Mesodermal cell (in vitro differentiated cells): ENCODE measurements around the gene GNA12.

Experiments
- H3K27ac ChIP-seq: 2 replicates; pipeline ENCODE4 v1.7.0; 2013; ENCODE audit warnings: mild to moderate bottlenecking, low read depth, low read length, moderate library complexity; ENCODE audit not compliant: severe bottlenecking
- H3K36me3 ChIP-seq: 2 replicates; pipeline ENCODE4 v1.7.1; 2013; ENCODE audit warnings: mild to moderate bottlenecking, low read length, moderate library complexity; ENCODE audit not compliant: control insufficient read depth, insufficient read depth
- H3K4me1 ChIP-seq: one replicate; pipeline ENCODE4 v1.7.1; 2013; ENCODE audit warnings: mild to moderate bottlenecking, low read length; ENCODE audit not compliant: insufficient read depth, control insufficient read depth, poor library complexity, severe bottlenecking
- H3K4me3 ChIP-seq: 2 replicates; pipeline ENCODE4 v1.7.0; 2013; ENCODE audit warnings: low read length, control low read depth, mild to moderate bottlenecking; ENCODE audit not compliant: insufficient read depth, poor library complexity, severe bottlenecking; ENCODE audit errors: extremely low read depth
- H3K9me3 ChIP-seq: 2 replicates; pipeline ENCODE4 v1.7.1; 2013; ENCODE audit warnings: mild to moderate bottlenecking, low read length, moderate library complexity; ENCODE audit not compliant: control insufficient read depth
- WGBS, 2 experiments: methylation state at CpG; one replicate each; pipeline ENCODE4 v1.1.5; 2013; ENCODE audit warnings: missing lambda C conversion rate in 2 of 2; ENCODE audit not compliant: insufficient coverage in 2 of 2; 5-methylcytosine and 5-hydroxymethylcytosine counted together

The GNA12 gene

GRCh38 chr7:2792856-2793487 is 51.1 kb downstream of the GNA12 start:
- Histone ChIP-seq H3K9me3 (no peaks in the 10 kb centered on the region), H3K4me3 (no peak overlapping the region), H3K36me3 (peaks cover 65% of the 10 kb centered on the region), H3K4me1 (peaks cover 6% of the 10 kb centered on the region), H3K27ac (no peak overlapping the region)
- 96 to 98% methylated on average over 11 to 16 of the region's 16 CpGs for WGBS, 2 experiments

GRCh38 chr7:2792235-2792634 is 51.9 kb downstream of the GNA12 start:
- H3K4me1 ChIP-seq, result peaks cover 6% of the 10 kb centered on the region
- H3K36me3 ChIP-seq, result peaks cover 73% of the 10 kb centered on the region
- H3K9me3 ChIP-seq, result no peaks in the 10 kb centered on the region
- 83 to 98% methylated on average over 3 to 4 of the region's 5 CpGs for WGBS, 2 experiments
- no peak overlapping the region for H3K4me3 ChIP-seq
- H3K27ac ChIP-seq, result no peak overlapping the region

- peaks cover 81% of the 10 kb centered on the region for H3K36me3 ChIP-seq
- no peak overlapping the region for H3K27ac ChIP-seq
- no peak overlapping the region for H3K4me3 ChIP-seq
- peaks cover 6% of the 10 kb centered on the region for H3K4me1 ChIP-seq
- no peaks in the 10 kb centered on the region for H3K9me3 ChIP-seq
- 100% methylated on average over 3 of the region's 5 CpGs; no CpG with 5 or more reads in 1 of the 2 experiments for WGBS, 2 experiments
Observed at GRCh38 chr7:2791390-2791789, 52.7 kb downstream of the GNA12 start.

- peaks cover 70% of the 10 kb centered on the region for H3K36me3 ChIP-seq
Observed at GRCh38 chr7:2787251-2787951, 56.7 kb downstream of the GNA12 start.

GRCh38 chr7:2786607-2787116 is 57.4 kb downstream of the GNA12 start:
- Histone ChIP-seq H3K4me1 (peaks cover 4% of the 10 kb centered on the region), H3K36me3 (peaks cover 64% of the 10 kb centered on the region), H3K9me3 (no peaks in the 10 kb centered on the region), H3K4me3 (no peak overlapping the region), H3K27ac (no peak overlapping the region)
- 94 to 97% methylated on average over 8 to 11 of the region's 11 CpGs for WGBS, 2 experiments

More at GRCh38 chr7:2787251-2787951, 56.7 kb downstream of the GNA12 start:
- 94 to 95% methylated on average over 24 of the region's 24 CpGs for WGBS, 2 experiments
- Histone ChIP-seq H3K27ac (no peak overlapping the region), H3K4me3 (no peak overlapping the region), H3K9me3 (no peaks in the 10 kb centered on the region), H3K4me1 (peaks cover 4% of the 10 kb centered on the region)

- Histone ChIP-seq H3K9me3 (no peaks in the 10 kb centered on the region), H3K27ac (peak overlapping the region; percentile 41), H3K4me1 (peaks cover 4% of the 10 kb centered on the region), H3K4me3 (no peak overlapping the region), H3K36me3 (peaks cover 53% of the 10 kb centered on the region)
- 75 to 100% methylated on average over 1 of the region's 6 CpGs for WGBS, 2 experiments
Observed at GRCh38 chr7:2785071-2785500, 59.0 kb downstream of the GNA12 start.

- 94 to 100% methylated on average over 1 to 4 of the region's 4 CpGs for WGBS, 2 experiments
Observed at GRCh38 chr7:2782565-2782964, 61.5 kb downstream of the GNA12 start.

GRCh38 chr7:2782121-2782520 is 62.0 kb downstream of the GNA12 start:
- Histone ChIP-seq H3K4me3 (no peak overlapping the region), H3K36me3 (peaks cover 52% of the 10 kb centered on the region), H3K27ac (no peak overlapping the region), H3K9me3 (no peaks in the 10 kb centered on the region), H3K4me1 (peaks cover 4% of the 10 kb centered on the region)
- WGBS, 2 experiments, result 89 to 100% methylated on average over 2 of the region's 2 CpGs

More at GRCh38 chr7:2782565-2782964, 61.5 kb downstream of the GNA12 start:
- Histone ChIP-seq H3K9me3 (no peaks in the 10 kb centered on the region), H3K27ac (no peak overlapping the region), H3K36me3 (peaks cover 53% of the 10 kb centered on the region), H3K4me1 (peaks cover 4% of the 10 kb centered on the region), H3K4me3 (no peak overlapping the region)

- Histone ChIP-seq H3K27ac (no peak overlapping the region), H3K4me1 (peaks cover 4% of the 10 kb centered on the region), H3K9me3 (no peaks in the 10 kb centered on the region), H3K36me3 (peaks cover 52% of the 10 kb centered on the region), H3K4me3 (no peak overlapping the region)
- 100% methylated on average over 1 of the region's 2 CpGs; no CpG with 5 or more reads in 1 of the 2 experiments for WGBS, 2 experiments
Observed at GRCh38 chr7:2781636-2782035, 62.5 kb downstream of the GNA12 start.

GRCh38 chr7:2779051-2779450 is 65.1 kb downstream of the GNA12 start:
- H3K9me3 ChIP-seq, result no peaks in the 10 kb centered on the region
- no peak overlapping the region for H3K27ac ChIP-seq
- WGBS, 2 experiments, result 81 to 85% methylated on average over 8 of the region's 8 CpGs
- peaks cover 11% of the 10 kb centered on the region for H3K4me1 ChIP-seq
- H3K36me3 ChIP-seq, result peaks cover 62% of the 10 kb centered on the region
- H3K4me3 ChIP-seq, result no peak overlapping the region
